ENCODE data around the gene ACER3.
A peak's percentile ranks its signal among the peaks of the same experiment; 100 is the strongest.
"Not testable (repeated sequence)": the region's sequence is repeated elsewhere in the genome, so short reads cannot be mapped to it uniquely, and the experiment has no call there.

ACER3 gene

GRCh38 chr11:76823481-76824028, 37.2 kb upstream of the ACER3 start:
- POLR2A ChIA-PET, result interaction anchor here (1.0 kb wide), 1 partner anchor 25 kb away, joined by 3 read pairs; no protein-coding TSS in a partner anchor
- DNase-seq (ENCODE audit: extremely low spot score), result peak; percentile 28
- CTCF ChIA-PET, result interaction anchor here (1.6 kb wide), 1 partner anchor 16 kb away, joined by 6 read pairs; no protein-coding TSS in a partner anchor
- TF ChIP-seq NFRKB (IDR thresholded peaks at IDR 0.05) (no peak), TARDBP (IDR thresholded peaks at IDR 0.05) (no peak), BHLHE40 (IDR thresholded peaks at IDR 0.05; ENCODE audit: borderline replicate concordance) (no peak), LEF1 (IDR thresholded peaks at IDR 0.05; ENCODE audit: borderline replicate concordance) (no peak), SP1 (IDR thresholded peaks at IDR 0.05) (no peak), L3MBTL2 (conservative IDR thresholded peaks at IDR 0.05) (no peak), HDGF (IDR thresholded peaks at IDR 0.05; ENCODE audit: borderline replicate concordance) (no peak), ZNF384 (IDR thresholded peaks at IDR 0.05) (no peak), FOXA1 (IDR thresholded peaks at IDR 0.05) (no peak), ELF4 (IDR thresholded peaks at IDR 0.05) (no peak), CTBP1 (IDR thresholded peaks at IDR 0.05; ENCODE audit: borderline replicate concordance) (no peak)

DNA sequence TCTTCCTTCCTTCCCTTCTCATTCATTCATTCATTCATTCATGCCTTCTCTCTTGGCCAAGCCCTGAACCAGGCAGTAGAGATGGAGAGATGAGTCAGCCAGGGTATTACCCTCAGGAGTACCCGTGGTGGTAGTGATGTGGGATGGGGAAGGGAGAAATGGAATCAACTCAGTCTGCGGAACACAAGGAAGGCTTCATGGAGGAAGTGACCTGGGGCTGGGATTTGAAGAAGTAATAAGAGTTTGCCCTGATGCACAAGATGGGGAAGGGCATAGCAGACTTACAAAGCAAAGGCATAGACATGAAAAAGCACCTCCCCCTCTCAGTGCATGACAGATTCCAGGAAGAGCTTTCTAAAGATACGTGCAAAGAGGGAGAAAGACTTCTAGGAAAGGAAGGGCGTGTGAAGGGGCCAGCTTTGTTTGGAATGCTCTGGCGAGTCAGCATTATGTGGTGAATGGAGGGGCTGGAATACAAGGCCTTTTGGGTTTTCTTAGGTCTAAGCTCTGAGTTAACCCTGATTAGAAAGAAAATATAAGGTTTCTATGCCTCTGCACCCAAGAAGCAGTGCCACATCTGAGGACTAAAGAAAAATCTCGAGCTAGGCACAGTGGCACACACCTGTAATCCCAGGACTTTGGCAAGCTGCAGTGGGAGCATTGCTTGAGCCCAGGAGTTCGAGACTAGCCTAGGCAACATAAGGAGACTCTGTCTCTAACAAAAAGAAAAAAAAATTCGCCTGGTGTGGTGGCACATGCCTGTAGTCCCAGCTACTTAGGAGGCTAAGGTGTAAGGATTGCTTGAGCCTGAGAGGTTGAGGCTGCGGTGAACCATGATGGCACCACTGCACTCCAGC, 36.4 kb upstream of the ACER3 start:
- no peak for DNase-seq (ENCODE audit: extremely low spot score)
- no peak for TF ChIP-seq ZNF384 (IDR thresholded peaks at IDR 0.05)
- TF ChIP-seq SP1 (IDR thresholded peaks at IDR 0.05), result no peak
- TF ChIP-seq HDGF (IDR thresholded peaks at IDR 0.05; ENCODE audit: borderline replicate concordance), result no peak
- TF ChIP-seq FOXM1 (IDR thresholded peaks at IDR 0.05; ENCODE audit: borderline replicate concordance), result no peak
- TF ChIP-seq BHLHE40 (IDR thresholded peaks at IDR 0.05; ENCODE audit: borderline replicate concordance), result no peak
- ChIA-PET CTCF (interaction anchor here (1.6 kb wide), 1 partner anchor 17 kb away, joined by 6 read pairs; no protein-coding TSS in a partner anchor), POLR2A (interaction anchor here (1.0 kb wide), 1 partner anchor 26 kb away, joined by 3 read pairs; no protein-coding TSS in a partner anchor)

DNA sequence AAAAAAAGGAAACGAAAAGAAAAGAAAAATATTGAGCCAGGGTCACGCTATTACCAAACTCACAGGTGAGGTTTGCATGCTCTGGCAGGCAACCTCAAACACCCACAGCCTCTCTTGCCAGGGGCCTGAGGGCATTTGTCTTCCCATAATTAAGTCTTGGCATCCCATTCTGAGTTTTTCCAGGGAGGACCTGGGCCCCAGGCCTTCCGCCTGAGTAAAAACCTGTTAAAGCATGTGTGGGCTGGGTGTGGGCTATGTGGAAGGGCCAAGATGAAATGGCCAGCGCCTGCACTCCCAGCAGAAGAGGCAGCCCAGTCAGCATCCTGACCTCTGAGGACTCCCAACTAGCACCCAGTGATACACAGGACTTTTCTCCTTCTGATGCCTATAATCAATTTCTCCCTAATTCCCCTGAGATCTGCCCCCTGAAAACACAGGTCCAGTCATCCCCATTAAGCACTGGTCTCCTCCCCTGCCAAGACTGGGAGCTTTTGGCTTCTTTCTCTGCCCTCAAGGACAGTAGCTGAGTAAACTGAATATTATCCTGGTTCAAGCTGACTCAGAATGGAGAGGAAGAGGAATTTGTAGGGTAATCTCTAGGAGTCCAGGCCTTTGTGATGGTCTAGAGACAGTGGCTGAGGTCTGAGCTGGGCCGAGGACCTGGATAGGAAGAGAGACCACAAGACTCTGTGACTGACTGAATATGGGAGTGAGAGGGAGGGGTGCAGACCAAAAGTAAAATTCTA, 35.6 kb upstream of the ACER3 start:
- ChIA-PET POLR2A (no interaction called here), CTCF (interaction anchor here (1.0 to 1.6 kb wide), 2 partner anchors 17 to 222 kb away, joined by 3 to 6 read pairs; no protein-coding TSS in a partner anchor)
- TF ChIP-seq SP1 (IDR thresholded peaks at IDR 0.05) (no peak), FOXA1 (IDR thresholded peaks at IDR 0.05) (no peak), L3MBTL2 (conservative IDR thresholded peaks at IDR 0.05) (no peak), LEF1 (IDR thresholded peaks at IDR 0.05; ENCODE audit: borderline replicate concordance) (no peak), FOXM1 (IDR thresholded peaks at IDR 0.05; ENCODE audit: borderline replicate concordance) (no peak)
- DNase-seq (ENCODE audit: extremely low spot score), result no peak

DNA sequence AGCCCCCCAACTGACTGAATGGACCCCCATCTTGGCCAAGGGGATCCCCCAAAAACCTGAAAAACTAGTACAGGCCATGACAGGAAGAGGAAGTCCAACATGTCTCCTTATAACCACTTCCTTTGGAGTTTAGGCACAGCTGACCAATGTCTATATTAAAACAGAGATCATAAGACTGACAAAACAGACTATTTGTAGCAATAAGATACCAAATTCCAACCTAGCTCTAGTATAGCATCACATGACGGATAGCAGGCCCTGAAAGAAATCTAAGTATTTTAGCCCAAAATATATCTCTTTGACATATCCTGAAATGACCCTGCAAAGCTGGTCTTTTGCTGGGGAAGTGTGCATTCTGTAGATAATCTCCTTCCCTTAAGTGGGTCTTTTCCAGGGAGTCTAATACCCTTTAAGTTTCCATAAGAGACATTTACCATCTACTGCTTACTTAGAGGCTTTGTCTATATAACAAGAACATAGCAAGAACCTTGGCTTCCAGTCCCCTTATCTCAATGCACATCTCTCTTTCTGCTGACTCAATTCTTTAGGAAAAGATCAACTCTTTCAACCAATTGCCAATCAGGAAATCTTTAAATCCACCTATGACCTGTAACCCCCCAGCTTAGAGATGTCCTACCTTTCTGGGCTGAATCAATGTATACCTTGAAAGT, 34.9 kb upstream of the ACER3 start:
- ChIA-PET POLR2A (no interaction called here), CTCF (interaction anchor here (1.0 kb wide), 1 partner anchor 222 kb away, joined by 3 read pairs; no protein-coding TSS in a partner anchor)
- no peak for DNase-seq (ENCODE audit: extremely low spot score)
- TF ChIP-seq HDGF (IDR thresholded peaks at IDR 0.05; ENCODE audit: borderline replicate concordance), result no peak

DNA sequence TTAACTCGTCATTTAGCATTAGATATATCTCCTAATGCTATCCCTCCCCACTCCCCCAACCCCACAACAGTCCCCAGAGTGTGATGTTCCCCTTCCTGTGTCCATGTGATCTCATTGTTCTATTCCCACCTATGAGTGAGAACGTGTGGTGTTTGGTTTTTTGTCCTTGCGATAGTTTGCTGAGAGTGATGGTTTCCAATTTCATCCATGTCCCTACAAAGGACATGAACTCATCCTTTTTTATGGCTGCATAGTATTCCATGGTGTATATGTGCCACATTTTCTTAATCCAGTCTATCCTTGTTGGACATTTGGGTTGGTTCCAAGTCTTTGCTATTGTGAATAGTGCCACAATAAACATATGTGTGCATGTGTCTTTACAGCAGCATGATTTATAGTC, 34.2 kb upstream of the ACER3 start:
- POLR2A ChIA-PET, result not testable (repeated sequence)
- CTCF ChIA-PET, result interaction anchor here (1.0 kb wide), 1 partner anchor 221 kb away, joined by 3 read pairs; no protein-coding TSS in a partner anchor

GRCh38 chr11:76827005-76827404, 33.7 kb upstream of the ACER3 start:
- CTCF ChIA-PET; DNase-seq (ENCODE audit: extremely low spot score); POLR2A ChIA-PET: not testable (repeated sequence)

More for the DNA sequence above, 34.2 kb upstream of the ACER3 start:
- not testable (repeated sequence) for DNase-seq (ENCODE audit: extremely low spot score)

DNA sequence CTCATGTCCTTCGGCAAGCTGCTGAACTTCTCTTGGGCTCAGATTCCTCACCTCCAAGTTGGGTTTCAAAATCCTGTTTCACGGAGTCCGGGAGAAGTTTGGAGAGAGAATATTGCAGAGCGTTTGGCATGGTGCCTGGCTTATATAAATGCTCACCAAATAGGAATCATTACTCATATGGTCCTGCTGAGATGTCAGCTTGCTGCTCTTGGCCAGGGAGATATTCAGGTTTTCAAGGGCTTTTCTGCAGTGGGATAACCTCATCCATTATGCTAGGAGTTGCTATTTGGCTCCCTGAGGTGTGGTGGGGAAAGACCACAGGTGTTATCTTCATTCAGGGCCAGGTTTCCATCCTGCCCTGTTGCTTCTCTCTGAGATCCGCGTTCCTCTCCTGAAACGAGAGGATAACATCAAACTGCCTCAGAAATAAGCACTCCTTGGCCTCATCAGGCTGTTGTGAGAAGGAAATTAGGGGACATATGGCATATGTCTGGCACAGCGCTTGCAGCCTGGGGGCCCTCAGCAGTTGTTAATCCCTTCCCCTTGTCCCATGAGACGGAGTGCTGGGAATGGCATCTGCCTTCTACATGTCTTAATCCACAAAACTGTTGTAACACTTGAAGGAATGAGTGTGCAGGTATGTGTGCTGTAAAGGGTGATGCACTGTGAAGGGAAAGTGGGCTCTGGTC, 29.9 kb upstream of the ACER3 start:
- DNase-seq (ENCODE audit: extremely low spot score), result no peak
- ChIA-PET CTCF (no interaction called here), POLR2A (no interaction called here)
- TF ChIP-seq FOXM1 (IDR thresholded peaks at IDR 0.05; ENCODE audit: borderline replicate concordance) (no peak), TARDBP (IDR thresholded peaks at IDR 0.05) (no peak), FOXA1 (IDR thresholded peaks at IDR 0.05) (no peak), SP1 (IDR thresholded peaks at IDR 0.05) (no peak), PKNOX1 (IDR thresholded peaks at IDR 0.05) (no peak), FOXK2 (IDR thresholded peaks at IDR 0.05) (no peak), NFRKB (IDR thresholded peaks at IDR 0.05) (no peak), ZNF384 (IDR thresholded peaks at IDR 0.05) (no peak), SUZ12 (IDR thresholded peaks at IDR 0.05) (no peak), L3MBTL2 (conservative IDR thresholded peaks at IDR 0.05) (no peak)

Measured in HEK293T (cell line).